ENCODE data around the gene MEA1.

MEA1 gene

DNA sequence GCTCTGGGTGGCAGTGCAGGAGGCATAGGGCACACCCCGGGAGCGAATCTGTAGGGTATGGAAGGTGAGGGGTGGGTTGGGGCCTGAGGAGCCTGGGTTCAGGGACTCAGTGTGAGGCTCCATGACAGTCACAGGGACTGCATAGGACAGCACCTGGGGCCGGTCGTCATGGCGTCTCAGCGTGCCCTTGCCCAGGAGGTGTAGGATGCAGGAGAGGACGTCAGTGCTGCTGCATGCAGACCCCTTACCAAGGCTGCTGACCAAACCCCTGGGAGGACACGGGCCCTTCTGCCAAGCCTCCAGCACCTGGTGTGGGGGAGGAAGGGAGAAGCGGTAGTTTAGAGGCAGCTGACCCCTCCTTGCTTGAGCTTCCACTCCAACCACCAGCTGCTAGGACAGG is 24.0 kb upstream of the MEA1 start:
- DNase-seq: no peak

- DNase-seq: no peak
Measured at GRCh38 chr6:43037197-43037596, 23.5 kb upstream of the MEA1 start.

DNA sequence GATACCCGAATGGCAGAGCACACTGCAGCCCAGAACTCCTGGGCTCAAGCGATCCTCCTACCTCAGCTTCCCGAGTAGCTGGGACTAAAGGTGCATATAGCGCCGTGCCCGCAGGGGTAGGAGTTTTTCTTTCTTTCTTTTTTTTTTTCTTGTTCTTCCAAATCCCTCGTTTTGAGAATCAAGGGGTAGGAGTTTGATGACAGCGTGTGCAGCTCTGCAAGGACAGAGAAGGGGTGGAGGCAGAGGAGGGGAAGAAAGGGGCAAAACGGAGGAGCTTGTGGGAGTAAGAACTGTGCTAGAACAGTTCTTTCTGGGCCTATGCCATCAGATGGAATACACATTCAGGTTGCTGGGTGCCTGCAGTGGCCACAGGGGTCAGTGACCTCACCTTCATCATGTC is 23.0 kb upstream of the MEA1 start:
- DNase-seq: no peak

- no peak for DNase-seq
Measured at GRCh38 chr6:43035495-43036194, 21.9 kb upstream of the MEA1 start.

GRCh38 chr6:43034190-43034525 is 20.4 kb upstream of the MEA1 start:
- DNase-seq: no peak

DNA sequence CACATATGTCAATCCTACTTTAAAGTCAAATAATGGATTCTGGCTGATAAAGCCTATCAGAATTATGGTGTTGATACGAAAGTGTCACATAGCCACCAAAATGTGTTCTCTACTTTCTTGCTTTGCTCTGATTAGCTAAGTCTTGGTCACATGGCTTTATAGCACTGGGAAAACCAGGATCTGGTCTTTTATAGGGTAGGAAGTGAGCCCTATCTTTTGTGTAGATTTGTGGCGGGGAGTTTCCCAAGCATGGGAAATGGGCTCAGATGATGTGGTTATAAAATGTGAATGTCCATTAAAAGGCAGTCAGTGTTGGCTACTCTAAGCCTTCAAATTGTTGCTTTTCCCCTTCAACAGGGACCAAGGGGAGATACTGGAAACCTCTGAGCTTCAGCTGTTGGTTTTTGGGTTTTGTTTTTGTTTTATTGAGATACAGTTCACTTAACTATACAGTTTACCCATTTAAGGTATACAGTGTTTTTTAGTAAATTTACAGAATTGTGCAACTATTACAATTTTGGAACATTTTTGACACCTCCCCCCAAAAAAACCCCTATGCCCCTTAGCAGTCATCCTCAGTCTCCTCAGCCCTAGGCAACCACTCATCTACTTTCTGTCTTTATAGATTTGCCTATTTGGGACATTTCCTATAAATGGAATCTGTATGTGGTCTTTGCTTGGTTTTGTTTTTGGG is 19.9 kb upstream of the MEA1 start:
- no peak for DNase-seq

DNA sequence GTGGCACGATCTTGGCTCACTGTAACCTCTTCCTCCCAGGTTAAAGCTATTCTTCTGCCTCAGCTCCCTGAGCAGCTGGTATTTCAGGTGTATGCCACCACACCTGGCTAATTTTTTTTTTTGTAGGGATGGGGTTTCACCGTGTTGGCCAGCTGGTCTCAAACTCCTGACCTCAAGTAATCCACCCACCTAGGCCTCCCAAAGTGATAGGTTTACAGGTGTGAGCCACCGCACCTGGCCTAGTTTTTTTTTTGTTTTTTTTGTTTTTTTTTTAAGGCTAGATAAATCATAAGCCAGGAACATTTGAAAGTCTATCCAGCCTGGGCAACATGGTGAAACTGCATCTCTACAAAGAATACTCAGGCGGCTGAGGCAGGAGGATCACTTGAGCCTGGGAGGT is 18.6 kb upstream of the MEA1 start:
- DNase-seq: no peak

GRCh38 chr6:43029120-43029519 is 15.4 kb upstream of the MEA1 start:
- DNase-seq: no peak

- DNase-seq: no peak
Measured at GRCh38 chr6:43026365-43026764, 12.6 kb upstream of the MEA1 start.

GRCh38 chr6:43024436-43024835 is 10.7 kb upstream of the MEA1 start:
- DNase-seq: no peak

DNA sequence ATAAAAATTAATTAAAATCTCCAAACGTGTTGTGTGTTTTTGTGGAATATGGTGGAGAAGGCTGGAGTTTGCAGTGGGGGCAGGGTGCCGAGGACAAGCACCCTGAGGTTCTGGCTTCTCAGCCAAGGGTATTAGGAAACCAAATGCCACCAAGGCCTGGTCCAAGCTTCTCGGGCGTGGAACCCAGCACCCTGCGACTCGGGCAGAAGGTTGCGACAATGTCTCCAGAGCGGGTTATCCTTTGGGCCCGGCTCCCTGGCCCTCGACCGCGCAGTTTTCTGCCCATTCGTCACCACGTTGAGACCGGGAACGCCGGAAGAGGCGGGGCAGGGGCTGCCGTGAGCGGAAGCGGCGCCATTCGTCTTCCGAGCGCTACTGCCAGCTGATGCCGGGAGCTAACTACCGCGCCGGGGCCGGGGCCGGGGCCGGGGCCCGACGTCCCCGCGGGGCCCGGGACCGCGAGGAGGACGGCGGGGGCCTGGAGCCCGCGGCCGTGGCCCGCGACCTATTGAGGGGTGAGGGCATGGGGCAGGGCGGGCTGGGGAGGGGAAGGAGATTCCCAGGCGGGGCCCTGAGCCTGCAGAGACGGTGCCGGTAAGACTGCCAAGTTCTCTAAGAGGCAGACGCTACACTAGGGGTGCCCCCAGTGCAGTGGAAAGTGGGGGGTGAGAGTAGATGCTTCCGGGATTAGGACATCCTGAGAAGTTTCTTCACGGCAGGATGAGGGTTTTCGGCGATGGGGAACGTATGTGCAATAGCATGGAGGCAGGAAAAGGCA is 7.7 kb upstream of the MEA1 start, which contains the start of gene RRP36:
RRP36 (plus strand) TSS at position 354 of the 778 bp plus-strand sequence; CDS start at position 386, 32 bp downstream.
- DNase-seq: peak; percentile 87

- peak; percentile 41 for DNase-seq
Measured at GRCh38 chr6:43020847-43021246, 7.1 kb upstream of the MEA1 start.

GRCh38 chr6:43020052-43020705 is 6.4 kb upstream of the MEA1 start:
- DNase-seq: no peak

DNA sequence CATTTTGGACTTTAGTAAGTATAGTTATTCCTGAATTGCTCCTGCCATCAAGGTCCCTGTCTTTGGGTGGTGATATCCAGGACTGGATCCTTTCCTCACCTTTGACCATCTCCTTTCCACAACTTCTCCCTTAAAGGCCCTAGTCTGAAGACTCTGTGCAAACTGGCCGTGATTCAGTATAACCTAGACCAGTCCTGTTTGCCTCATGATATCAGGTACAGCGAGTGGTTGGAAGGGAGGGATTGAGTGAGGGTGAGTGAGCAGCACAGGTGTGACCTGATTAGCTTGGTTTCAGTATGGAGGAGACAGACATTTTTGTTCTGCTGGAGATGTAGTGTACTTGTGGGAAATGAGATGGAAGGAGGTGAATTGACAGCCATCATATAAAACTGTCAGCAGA is 5.4 kb upstream of the MEA1 start:
- DNase-seq: no peak

DNA sequence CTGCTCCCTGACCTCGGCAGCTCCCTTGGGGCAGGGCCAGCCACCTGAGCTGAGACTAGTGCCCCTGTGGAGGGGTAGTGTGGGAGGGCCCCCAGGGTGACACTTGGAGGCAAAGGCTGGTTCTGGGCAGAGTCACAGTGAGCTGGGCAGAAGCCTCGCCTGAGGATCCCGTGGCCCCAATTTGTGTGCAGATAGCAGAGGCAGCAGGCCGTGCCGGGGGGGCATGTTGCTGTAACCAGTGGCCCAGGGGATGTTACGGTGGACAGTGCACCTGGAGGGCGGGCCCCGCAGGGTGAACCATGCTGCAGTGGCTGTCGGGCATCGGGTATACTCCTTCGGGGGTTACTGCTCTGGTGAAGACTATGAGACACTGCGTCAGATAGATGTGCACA is 3.2 kb upstream of the MEA1 start:
- DNase-seq: no peak

- no peak for DNase-seq
Measured at GRCh38 chr6:43016176-43016942, 2.6 kb upstream of the MEA1 start.

- no peak for DNase-seq
Measured at GRCh38 chr6:43014434-43014909, 726 bp upstream of the MEA1 start.

DNA sequence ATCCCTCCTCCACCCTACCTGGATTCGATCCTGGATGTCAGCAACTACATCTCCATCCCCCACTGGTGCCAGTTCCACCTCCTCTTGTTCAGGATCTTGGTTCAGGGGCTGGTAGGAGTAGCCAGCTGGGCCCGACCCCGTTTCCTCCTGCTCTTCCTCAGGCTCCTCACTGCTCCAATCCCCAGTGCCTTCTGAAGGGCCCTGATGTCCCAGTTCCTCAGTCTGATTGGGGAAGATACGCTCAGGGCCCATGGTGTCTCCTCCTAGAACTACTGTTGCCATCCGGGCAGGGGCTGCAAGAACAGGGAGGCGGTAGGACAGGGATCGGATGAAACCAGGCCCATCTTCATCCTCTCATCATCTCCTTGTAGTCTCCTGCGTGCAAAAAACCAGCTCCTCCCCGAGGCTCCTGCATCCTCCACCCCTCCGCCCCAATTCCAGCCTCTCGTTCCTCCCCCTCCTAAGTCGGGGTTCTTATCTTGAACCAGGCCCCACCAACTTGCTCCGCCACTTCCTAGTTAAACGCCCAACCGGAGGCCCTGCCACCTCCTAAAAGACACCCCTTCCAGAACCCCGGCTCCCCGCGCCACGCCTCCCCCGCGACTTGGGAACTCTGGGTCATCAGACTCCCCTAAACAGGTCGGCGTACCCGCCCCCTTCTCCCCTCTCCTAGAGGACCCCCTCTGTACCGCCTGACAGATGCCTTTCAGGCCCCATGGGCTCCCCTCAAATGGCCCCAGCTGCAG is 476 bp downstream of the MEA1 start:
- DNase-seq: no peak

- DNase-seq: no peak
Measured at GRCh38 chr6:43012364-43012763, 1.4 kb downstream of the MEA1 start.

- no peak for DNase-seq
Measured at GRCh38 chr6:43011207-43011606, 2.5 kb downstream of the MEA1 start.

DNA sequence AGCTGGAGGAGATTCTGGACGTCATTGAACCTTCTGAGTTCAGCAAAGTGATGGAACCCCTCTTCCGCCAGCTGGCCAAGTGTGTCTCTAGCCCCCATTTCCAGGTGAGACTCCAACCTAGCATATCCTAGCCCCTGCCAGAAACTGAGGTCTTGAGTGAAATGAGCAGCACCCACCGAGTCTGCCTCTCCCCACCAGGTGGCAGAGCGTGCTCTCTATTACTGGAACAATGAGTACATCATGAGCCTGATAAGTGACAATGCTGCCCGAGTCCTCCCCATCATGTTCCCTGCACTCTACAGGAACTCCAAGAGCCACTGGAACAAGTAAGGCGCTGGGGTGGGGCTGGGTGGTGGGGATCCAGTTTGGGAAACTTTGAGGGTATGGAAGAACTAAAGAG is 4.6 kb downstream of the MEA1 start:
- peak; percentile 31 for DNase-seq

DNA sequence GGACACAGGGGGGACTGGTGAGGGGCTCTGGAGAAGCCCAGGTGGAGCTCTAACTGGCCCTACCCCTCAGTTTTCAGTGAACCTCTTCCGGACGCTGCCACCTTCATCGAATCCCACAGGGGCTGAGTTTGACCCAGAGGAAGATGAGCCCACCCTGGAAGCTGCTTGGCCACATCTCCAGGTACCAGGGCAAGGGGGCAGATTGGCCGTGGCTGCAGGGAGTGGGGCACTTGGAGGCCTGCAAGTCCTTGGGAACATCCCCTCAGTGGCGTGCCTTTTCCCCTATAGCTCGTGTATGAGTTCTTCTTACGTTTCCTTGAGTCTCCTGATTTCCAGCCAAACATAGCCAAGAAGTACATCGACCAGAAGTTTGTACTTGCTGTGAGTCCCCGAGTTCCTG is 6.6 kb downstream of the MEA1 start:
- no peak for DNase-seq
